Activated T-cell treated with anti-CD3 and anti-CD28 coated beads, Interleukin-2, amount 50 U/mL, for 72 hours (primary cell): ENCODE results near the gene CLCN4. TPM values are rescaled to one million over a fixed set of nuclear protein-coding genes. Genes with fewer than 3 reads are reported as not detected.
A peak's percentile ranks its signal among the peaks of the same experiment; 100 is the strongest.

Source experiments
- ATAC-seq, 2 donors: fragments of 150-1000 bp; cut with Tn5 transposase; replicated peaks in 1 of 2; 2 replicates each; pipeline ENCODE4 v1.10.0; 2021; ENCODE audit warnings: moderate library complexity in 2 of 2, mild to moderate bottlenecking in 1 of 2
- DNase-seq, 2 donors: peaks; one replicate each; pipeline ENCODE4 v3.0.0; 2021 to 2022; ENCODE audit warnings: mixed read lengths in 1 of 2
- H3K27ac Mint-ChIP-seq: one replicate; pipeline ENCODE4 v1.8.0; 2022; ENCODE audit warnings: mild to moderate bottlenecking, moderate library complexity, mixed read lengths
- H3K27me3 Mint-ChIP-seq: one replicate; pipeline ENCODE4 v1.8.0; 2022; ENCODE audit warnings: low read depth, mixed read lengths
- H3K36me3 Mint-ChIP-seq, 2 donors: one replicate each; pipeline ENCODE4 v1.8.0; 2022; ENCODE audit warnings: mixed read lengths in 2 of 2, mild to moderate bottlenecking in 1 of 2; ENCODE audit not compliant: insufficient read depth in 2 of 2
- H3K4me1 Mint-ChIP-seq: one replicate; pipeline ENCODE4 v1.8.0; 2022; ENCODE audit warnings: low read depth, mixed read lengths
- H3K4me3 Mint-ChIP-seq, 2 donors: one replicate each; pipeline ENCODE4 v1.8.0; 2022; ENCODE audit warnings: mild to moderate bottlenecking in 2 of 2, mixed read lengths in 2 of 2, moderate library complexity in 2 of 2
- H3K9me3 Mint-ChIP-seq, 2 donors: one replicate each; pipeline ENCODE4 v1.8.0; 2022; ENCODE audit warnings: mixed read lengths in 2 of 2
- total RNA-seq, 2 donors: library from RNA; stranded (reverse); gene quantifications; one replicate each; pipeline ENCODE4 v1.2.3, GENCODE V29; 2022

Gene CLCN4
- total RNA-seq, 2 donors from 2014 or later, result 0.02 to 0.19 TPM

DNA sequence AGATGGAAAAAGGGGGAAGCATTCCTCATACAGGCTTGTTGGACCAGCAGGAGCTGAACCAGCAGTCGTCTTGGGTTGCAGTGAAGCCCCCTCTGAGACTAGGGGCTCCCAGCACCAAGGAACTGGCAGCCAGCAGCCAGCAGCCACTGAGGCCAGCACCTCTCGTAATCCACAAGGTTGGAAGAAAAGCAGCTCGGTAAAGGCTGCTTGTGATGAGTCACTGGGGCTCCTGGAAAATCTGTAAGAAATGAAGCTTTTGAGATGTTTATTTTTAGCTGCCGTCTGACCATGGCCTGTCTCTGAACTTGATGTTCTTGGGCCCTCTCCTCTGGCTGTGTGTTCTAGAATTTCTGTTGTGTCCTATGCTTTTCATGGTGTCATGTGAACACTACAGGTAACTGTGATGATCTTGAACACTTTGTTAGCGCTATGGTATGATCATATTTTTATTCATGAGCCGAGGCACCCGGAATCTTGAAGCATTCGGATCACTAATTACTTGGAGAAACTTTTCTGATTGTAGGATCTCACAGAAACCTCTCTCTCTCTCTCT is 18.6 kb downstream of the CLCN4 start:
- H3K36me3 Mint-ChIP-seq, result no peaks in the 10 kb centered on the region
- no peak overlapping the region for H3K4me3 Mint-ChIP-seq
- H3K27ac Mint-ChIP-seq, result no peak overlapping the region
- H3K4me1 Mint-ChIP-seq, result no peaks in the 10 kb centered on the region
- no peaks in the 10 kb centered on the region for H3K9me3 Mint-ChIP-seq
- no peak for DNase-seq
- H3K27me3 Mint-ChIP-seq, result peaks cover 61% of the 10 kb centered on the region
- ATAC-seq, result no peak

DNA sequence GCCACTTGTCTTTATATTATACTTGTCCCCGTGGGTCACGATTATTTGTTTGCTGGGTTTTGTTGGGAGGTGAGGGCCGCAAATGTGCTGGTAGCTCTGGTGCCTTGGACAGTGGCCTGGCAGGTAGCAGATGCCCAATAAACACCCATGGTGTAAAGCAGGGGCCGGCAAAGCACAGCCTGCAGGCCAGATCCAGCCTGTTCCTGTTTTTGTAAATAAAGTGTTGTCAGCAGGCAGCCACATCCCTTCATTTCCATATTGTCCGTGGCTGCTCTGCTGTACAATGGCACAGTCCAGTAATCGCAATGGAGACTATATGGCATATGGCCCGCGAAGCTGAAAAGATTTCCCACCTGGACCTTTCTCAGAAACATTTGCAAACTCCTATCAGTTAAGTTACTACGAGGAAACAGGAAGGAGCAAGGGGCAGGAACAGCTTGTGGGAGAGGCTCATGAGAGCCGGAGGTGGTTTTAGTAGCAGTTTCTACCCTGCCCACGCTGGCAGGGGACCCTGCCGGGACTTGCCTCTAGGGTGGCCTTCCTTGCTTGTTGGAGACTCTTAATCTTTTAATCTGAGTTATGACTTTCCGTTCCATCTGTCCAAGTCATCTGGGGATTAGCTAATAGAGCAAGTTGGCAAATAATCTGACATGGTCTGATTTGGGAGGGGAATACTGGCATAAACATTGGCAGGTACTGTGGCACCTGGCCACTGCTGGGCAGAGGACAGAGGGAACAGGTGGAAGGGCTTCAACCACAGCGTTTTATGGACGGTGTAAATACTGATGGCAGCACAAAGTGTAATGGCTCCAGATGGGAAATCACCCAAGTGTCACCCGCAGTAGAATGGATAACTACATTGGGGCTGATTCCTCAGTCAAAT is 19.6 kb downstream of the CLCN4 start:
- no peaks in the 10 kb centered on the region for H3K9me3 Mint-ChIP-seq

DNA sequence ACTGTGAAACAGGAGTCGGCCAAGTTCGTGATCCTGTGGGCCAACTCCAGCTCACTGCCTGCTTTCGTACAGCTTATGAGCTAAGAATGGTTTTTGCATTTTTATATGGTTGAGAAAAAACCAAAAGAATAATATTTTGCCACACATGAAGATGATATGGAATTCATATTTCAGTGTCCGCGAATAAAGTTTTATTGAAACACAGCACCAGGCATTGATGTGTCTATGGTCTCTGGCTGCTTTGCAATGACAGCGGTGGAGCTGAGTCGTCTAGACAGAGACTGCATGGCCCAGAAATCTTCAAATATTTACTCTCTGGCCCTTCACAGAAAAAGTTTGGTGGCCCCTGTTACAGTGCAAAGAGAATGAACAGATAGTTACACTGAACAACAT is 20.2 kb downstream of the CLCN4 start:
- Mint-ChIP-seq H3K27me3 (peaks cover 61% of the 10 kb centered on the region), H3K36me3 (no peaks in the 10 kb centered on the region), H3K9me3 (no peaks in the 10 kb centered on the region), H3K4me1 (no peaks in the 10 kb centered on the region), H3K27ac (no peak overlapping the region), H3K4me3 (no peak overlapping the region)
- ATAC-seq, result no peak
- DNase-seq, result no peak

More for the DNA sequence above, 19.6 kb downstream of the CLCN4 start:
- no peaks in the 10 kb centered on the region for H3K36me3 Mint-ChIP-seq
- peaks cover 61% of the 10 kb centered on the region for H3K27me3 Mint-ChIP-seq
- H3K4me3 Mint-ChIP-seq, result no peak overlapping the region
- no peak overlapping the region for H3K27ac Mint-ChIP-seq
- ATAC-seq (no peak), DNase-seq (no peak)
- no peaks in the 10 kb centered on the region for H3K4me1 Mint-ChIP-seq

DNA sequence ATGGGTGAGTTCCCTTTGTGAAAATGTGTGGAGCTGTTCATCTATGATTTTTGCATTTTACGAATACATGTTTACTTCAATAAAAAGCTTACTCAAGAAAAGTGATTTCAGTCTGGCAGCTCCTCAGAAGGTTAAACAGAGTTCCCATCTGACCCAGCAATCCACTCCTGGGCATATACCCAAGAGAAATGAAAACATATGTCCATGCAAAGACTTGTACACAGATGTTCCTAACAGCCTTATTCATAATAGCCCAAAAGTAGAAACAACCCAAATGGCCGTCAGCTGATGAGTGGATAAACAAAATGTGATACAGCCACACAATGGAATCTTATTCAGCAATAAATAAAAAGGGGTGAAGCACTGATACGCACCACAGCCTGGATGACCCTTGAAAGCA is 20.8 kb downstream of the CLCN4 start:
- Mint-ChIP-seq H3K9me3 (no peaks in the 10 kb centered on the region), H3K27me3 (peaks cover 56% of the 10 kb centered on the region), H3K4me1 (no peaks in the 10 kb centered on the region), H3K36me3 (no peaks in the 10 kb centered on the region), H3K4me3 (no peak overlapping the region), H3K27ac (no peak overlapping the region)
- DNase-seq (no peak), ATAC-seq (no peak)

DNA sequence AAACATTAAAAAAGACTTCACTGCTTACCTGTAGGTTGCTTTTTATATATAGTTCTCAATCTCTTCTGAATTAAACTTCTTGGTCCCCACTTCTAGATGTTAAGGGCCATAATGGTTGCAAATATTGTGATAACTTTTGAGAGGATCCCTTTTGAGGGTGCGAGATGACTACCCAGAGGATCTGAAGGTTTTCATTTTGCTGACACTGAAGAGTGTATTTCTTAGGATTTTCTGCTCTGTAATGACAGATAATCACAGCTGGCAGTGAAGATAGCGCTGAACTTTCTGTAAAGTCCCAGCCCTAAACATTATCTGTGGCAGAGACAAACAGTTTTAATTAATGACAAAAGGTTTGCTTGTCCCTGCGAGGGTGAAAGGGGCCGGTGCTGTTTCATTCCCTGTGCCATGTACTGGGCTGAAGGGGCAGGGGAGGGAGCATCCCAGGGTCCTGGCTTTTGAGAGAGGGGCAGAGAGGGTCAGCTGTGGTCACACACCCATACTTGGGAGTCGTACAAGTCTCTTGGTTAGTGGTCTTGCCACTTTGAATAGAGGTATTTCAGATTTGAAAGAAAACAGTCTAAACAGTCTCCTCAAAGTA is 22.2 kb downstream of the CLCN4 start:
- peaks cover 65% of the 10 kb centered on the region for H3K27me3 Mint-ChIP-seq
- ATAC-seq (no peak), DNase-seq (no peak)
- no peaks in the 10 kb centered on the region for H3K36me3 Mint-ChIP-seq
- no peak overlapping the region for H3K27ac Mint-ChIP-seq
- H3K4me1 Mint-ChIP-seq, result no peaks in the 10 kb centered on the region
- H3K9me3 Mint-ChIP-seq, result no peaks in the 10 kb centered on the region
- no peak overlapping the region for H3K4me3 Mint-ChIP-seq

DNA sequence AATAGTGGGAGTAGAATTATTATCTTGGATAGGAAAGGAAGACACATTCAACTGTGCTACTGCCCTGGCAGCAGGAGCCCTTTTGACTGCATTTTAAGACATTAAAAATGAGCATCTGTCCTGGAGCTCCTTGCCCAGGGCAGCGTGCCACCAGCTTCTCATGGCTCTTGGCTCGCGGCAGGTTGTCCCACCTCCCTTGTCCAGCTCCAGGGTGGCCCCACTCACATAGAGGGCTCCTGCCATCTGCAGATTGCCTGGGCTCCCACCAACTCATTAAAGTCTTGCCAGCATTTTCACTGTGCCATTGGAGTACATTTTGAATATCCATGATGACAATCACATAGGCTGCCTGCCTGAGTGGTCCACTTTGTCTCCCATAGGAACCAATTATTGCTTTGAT is 27.0 kb downstream of the CLCN4 start:
- ATAC-seq (no peak), DNase-seq (no peak)
- H3K9me3 Mint-ChIP-seq, result no peaks in the 10 kb centered on the region
- peaks cover 48% of the 10 kb centered on the region for H3K27me3 Mint-ChIP-seq
- no peaks in the 10 kb centered on the region for H3K36me3 Mint-ChIP-seq
- no peaks in the 10 kb centered on the region for H3K4me1 Mint-ChIP-seq
- no peak overlapping the region for H3K4me3 Mint-ChIP-seq
- H3K27ac Mint-ChIP-seq, result no peak overlapping the region

DNA sequence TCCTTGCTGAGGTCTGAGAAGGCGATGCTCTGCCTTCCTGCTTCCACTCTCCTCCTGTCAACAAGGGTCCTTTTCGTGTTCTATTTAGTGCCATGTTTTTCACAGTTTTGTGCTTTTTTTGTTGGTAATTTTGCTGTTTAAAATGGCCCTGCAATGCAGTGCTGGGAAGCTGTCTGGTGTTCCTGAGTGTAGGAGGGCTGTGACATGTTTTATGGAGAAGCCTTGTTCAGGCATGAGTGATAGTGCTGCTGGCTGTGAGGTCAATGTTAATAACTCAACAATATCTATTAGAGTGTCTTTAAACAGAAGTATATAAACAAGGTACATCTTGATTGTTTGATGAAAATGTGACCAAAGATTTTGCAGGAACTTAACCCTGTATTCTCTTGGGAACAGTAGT is 27.6 kb downstream of the CLCN4 start:
- no peak overlapping the region for H3K4me3 Mint-ChIP-seq
- ATAC-seq, result no peak
- no peaks in the 10 kb centered on the region for H3K9me3 Mint-ChIP-seq
- peaks cover 43% of the 10 kb centered on the region for H3K27me3 Mint-ChIP-seq
- DNase-seq, result no peak
- no peaks in the 10 kb centered on the region for H3K4me1 Mint-ChIP-seq
- H3K36me3 Mint-ChIP-seq, result no peaks in the 10 kb centered on the region
- no peak overlapping the region for H3K27ac Mint-ChIP-seq

DNA sequence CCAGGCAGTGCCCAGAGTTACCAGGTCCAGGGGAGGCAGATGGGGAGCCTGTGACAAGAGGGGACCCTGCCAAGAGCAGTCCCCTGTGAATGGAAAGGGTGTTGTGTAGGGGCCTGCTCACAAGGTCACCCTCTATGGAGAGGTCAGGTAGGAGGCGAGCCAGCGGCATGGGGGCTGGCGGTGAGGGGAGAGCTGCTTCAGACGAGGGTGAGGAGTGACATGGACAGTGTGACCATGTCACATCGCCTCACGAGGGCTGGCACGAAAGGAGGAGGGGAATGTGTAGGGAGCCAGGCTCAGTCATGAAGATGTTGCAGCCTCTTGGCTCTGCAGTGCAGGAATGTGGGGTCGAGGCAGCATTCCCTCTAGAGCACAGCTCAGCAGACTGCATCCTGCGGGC is 29.6 kb downstream of the CLCN4 start:
- DNase-seq (no peak), ATAC-seq (no peak)
- Mint-ChIP-seq H3K9me3 (no peaks in the 10 kb centered on the region), H3K36me3 (no peaks in the 10 kb centered on the region), H3K4me1 (peaks cover 4% of the 10 kb centered on the region), H3K27ac (no peak overlapping the region), H3K4me3 (no peak overlapping the region), H3K27me3 (peaks cover 43% of the 10 kb centered on the region)

DNA sequence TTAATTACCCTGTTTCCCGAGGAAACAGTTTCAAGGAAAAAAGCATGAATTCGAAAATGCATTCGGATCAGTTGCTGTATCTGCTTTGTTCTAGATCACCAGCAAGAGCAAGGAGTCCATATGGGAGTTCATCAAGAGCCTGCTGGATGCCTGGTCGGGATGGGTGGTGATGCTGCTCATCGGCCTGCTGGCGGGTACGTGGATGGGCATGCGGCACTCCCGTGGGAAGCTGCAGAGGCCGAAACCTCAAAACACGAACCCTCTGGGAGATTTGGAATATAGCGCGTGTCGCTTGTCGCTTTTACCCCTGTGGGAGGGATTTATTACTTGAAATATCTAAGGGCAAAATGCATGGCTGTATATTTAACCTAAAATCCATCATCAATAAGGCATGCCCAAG is 30.6 kb downstream of the CLCN4 start:
- no peaks in the 10 kb centered on the region for H3K9me3 Mint-ChIP-seq
- H3K4me1 Mint-ChIP-seq, result peaks cover 4% of the 10 kb centered on the region
- H3K36me3 Mint-ChIP-seq, result no peaks in the 10 kb centered on the region
- H3K27ac Mint-ChIP-seq, result no peak overlapping the region
- no peak for ATAC-seq
- DNase-seq, result no peak
- peaks cover 49% of the 10 kb centered on the region for H3K27me3 Mint-ChIP-seq
- H3K4me3 Mint-ChIP-seq, result no peak overlapping the region

DNA sequence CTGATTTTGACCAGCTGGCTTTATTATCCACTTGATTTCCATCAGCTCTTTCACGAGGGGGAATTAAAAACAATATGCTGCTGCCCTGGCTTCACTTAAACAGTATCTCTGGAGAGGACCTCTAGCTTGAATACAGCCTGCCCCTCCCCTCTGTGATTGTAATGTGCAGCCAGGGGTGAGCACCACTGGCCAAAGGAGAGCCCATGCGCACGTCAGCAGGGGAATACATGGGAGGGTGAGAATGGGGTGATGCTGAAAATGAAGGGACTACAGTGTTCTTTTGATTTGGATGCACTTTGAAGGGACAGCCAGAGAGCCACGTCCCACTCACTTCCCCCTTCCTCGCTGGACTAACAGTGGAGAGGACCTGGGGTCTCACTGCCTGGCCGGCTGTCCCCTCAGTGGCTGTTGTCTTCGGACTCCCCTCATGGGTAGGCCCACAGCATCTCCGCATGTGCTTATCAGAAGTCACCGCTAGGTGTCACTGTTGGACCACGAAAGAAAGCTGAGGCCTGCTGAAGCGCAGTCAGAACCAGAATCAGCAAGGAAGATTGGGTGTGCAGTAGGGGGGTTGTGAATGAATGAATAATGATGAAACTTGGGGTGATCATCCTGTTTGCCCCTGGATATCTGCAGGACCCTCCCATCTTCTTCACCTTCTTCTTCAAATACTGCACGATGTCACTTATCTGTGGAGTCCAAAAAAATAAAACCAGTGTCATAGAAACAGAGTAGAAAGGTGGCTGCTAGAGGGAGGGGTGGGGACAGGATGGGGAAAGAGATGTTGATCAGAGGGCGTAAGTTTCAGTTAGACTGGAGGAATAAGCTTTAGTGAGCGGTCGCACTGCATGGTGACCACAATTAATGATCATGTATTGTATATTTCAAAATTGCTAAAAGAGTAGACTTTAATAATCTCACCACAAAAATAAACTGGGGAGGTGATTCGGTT is 32.8 kb downstream of the CLCN4 start:
- no peaks in the 10 kb centered on the region for H3K9me3 Mint-ChIP-seq
- peaks cover 53% of the 10 kb centered on the region for H3K27me3 Mint-ChIP-seq
- peak; percentile 72 to 73 for DNase-seq
- peak; percentile 74 for ATAC-seq
- no peak overlapping the region for H3K4me3 Mint-ChIP-seq
- no peaks in the 10 kb centered on the region for H3K36me3 Mint-ChIP-seq
- peaks cover 4% of the 10 kb centered on the region for H3K4me1 Mint-ChIP-seq
- no peak overlapping the region for H3K27ac Mint-ChIP-seq

DNA sequence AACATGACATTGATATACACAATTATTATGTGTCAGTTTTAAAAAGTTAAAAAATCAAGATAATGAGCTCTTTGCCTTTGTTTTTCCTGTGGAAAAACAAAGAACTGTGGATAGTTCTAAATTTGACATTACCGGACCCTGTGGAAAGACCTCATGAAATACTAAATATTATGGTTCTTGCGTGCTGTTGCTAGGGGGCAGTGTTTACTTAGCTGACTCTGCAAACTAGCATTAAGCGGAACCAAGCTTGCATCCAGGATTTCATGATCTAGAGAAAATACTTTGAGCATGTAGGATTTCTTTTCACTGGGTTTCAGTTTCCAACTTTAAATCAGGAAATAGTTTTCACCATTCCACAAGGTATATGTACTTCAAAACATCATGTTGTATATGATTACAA is 33.6 kb downstream of the CLCN4 start:
- no peaks in the 10 kb centered on the region for H3K9me3 Mint-ChIP-seq
- H3K27me3 Mint-ChIP-seq, result peaks cover 47% of the 10 kb centered on the region
- no peak overlapping the region for H3K4me3 Mint-ChIP-seq
- H3K36me3 Mint-ChIP-seq, result no peaks in the 10 kb centered on the region
- DNase-seq, result peak in 1 of 2 donors; percentile 1
- no peak overlapping the region for H3K27ac Mint-ChIP-seq
- ATAC-seq, result no peak
- H3K4me1 Mint-ChIP-seq, result peaks cover 4% of the 10 kb centered on the region

DNA sequence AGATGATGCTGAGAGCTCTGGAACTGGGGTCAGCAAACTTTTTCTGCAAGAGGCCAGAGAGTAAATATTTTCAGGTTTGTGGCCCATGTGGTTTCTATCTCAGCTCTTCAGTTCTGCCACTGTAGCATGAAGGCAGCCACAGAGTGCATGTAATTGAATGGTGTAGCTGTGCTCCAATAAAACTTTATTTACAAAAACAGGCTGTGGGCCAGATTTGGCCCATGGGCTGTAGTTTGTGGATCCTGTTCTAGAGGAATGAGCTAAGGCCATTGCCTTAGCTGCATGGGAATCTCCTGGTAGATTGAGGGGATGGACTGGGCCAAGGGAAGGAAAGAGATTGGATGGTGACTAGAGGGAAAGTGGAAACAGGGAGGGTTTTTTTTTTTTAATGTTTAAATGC is 36.8 kb downstream of the CLCN4 start:
- H3K4me3 Mint-ChIP-seq, result no peak overlapping the region
- ATAC-seq (no peak), DNase-seq (no peak)
- H3K4me1 Mint-ChIP-seq, result peaks cover 4% of the 10 kb centered on the region
- H3K36me3 Mint-ChIP-seq, result no peaks in the 10 kb centered on the region
- H3K9me3 Mint-ChIP-seq, result no peaks in the 10 kb centered on the region
- H3K27me3 Mint-ChIP-seq, result peaks cover 40% of the 10 kb centered on the region
- no peak overlapping the region for H3K27ac Mint-ChIP-seq

DNA sequence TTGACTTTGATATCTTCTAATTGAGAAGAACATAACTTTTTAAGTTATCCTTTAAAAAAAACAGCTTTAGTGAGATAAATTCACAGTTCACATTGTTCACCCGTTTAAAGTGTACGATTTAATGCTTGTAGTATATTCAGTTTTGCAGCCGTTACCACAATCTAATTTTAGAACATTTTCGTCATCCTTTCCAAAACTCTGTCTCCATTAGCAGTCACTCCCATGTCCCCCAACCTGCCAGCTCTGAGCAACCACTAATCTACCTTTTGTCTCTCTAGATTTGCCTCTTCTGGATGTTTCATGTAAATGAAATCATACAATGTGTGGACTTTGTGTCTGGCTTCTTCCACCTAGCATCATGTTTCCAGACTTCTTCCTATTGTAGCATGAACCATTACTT is 38.6 kb downstream of the CLCN4 start:
- peaks cover 42% of the 10 kb centered on the region for H3K27me3 Mint-ChIP-seq
- ATAC-seq, result no peak

More for the DNA sequence above, 38.6 kb downstream of the CLCN4 start:
- Mint-ChIP-seq H3K27ac (no peak overlapping the region), H3K4me1 (no peaks in the 10 kb centered on the region), H3K36me3 (no peaks in the 10 kb centered on the region), H3K9me3 (no peaks in the 10 kb centered on the region), H3K4me3 (no peak overlapping the region)
- DNase-seq, result no peak
